Brain microvascular endothelial cell (primary cell): ENCODE measurements around the gene PTPRN2.

ENCODE experiments used
- DNase-seq: peaks from one replicate; pipeline ENCODE4 v3.0.0-alpha.2; 2020
- H3K27ac ChIP-seq: fragments of 250-450 bp; sonication (Bioruptor Pico); 2 replicates; pipeline ENCODE4 v1.5.1; 2020; ENCODE audit warnings: mild to moderate bottlenecking, moderate library complexity
- H3K27me3 ChIP-seq: fragments of 250-450 bp; sonication (Bioruptor Pico); replicated peaks from 2 replicates; pipeline ENCODE4 v1.5.1; 2020; ENCODE audit warnings: mild to moderate bottlenecking
- H3K36me3 ChIP-seq: fragments of 250-450 bp; sonication (Bioruptor Pico); replicated peaks from 2 replicates; pipeline ENCODE4 v1.5.1; 2020; ENCODE audit warnings: mild to moderate bottlenecking
- H3K4me3 ChIP-seq: 2 replicates; pipeline ENCODE4 v1.5.1; 2011; ENCODE audit warnings: low read depth, mild to moderate bottlenecking, control low read depth, low read length, moderate library complexity
- CTCF ChIP-seq: IDR thresholded peaks from 2 replicates; pipeline ENCODE4 v1.5.1; 2011; ENCODE audit warnings: low read depth, mild to moderate bottlenecking, moderate library complexity, low read length, control low read depth, inconsistent platforms; ENCODE audit errors: missing control alignments
- in situ Hi-C: cut with HindIII; loops from 2 replicates; pipeline ENCODE4 v1.10.0; 2017; ENCODE audit warnings: low sequenced_read_pairs, low pct_ligation_motif_present

Gene PTPRN2

GRCh38 chr7:157844141-157844540 is 743.5 kb downstream of the PTPRN2 start:
- no peak for TF ChIP-seq CTCF
- H3K27me3 ChIP-seq = no peaks in the 10 kb centered on the region
- no peaks in the 10 kb centered on the region for H3K36me3 ChIP-seq
- no peak overlapping the region for H3K4me3 ChIP-seq
- in situ Hi-C loops = no loop called here
- H3K27ac ChIP-seq = no peak overlapping the region
- DNase-seq = no peak

- no peak for DNase-seq
- no peak for TF ChIP-seq CTCF
- in situ Hi-C loops = no loop called here
- Histone ChIP-seq H3K27me3 (no peaks in the 10 kb centered on the region), H3K36me3 (no peaks in the 10 kb centered on the region), H3K4me3 (no peak overlapping the region), H3K27ac (no peak overlapping the region)
These were observed 744.1 kb downstream of the PTPRN2 start for GRCh38 chr7:157843336-157844140.

GRCh38 chr7:157841773-157842370 is 745.8 kb downstream of the PTPRN2 start:
- in situ Hi-C loops = no loop called here
- DNase-seq = no peak
- H3K4me3 ChIP-seq = no peak overlapping the region
- no peaks in the 10 kb centered on the region for H3K36me3 ChIP-seq
- H3K27me3 ChIP-seq = no peaks in the 10 kb centered on the region
- H3K27ac ChIP-seq = no peak overlapping the region
- no peak for TF ChIP-seq CTCF

- Histone ChIP-seq H3K27ac (no peak overlapping the region), H3K4me3 (no peak overlapping the region), H3K27me3 (no peaks in the 10 kb centered on the region), H3K36me3 (no peaks in the 10 kb centered on the region)
- in situ Hi-C loops = no loop called here
- no peak for TF ChIP-seq CTCF
- DNase-seq = no peak
These were observed 746.5 kb downstream of the PTPRN2 start for GRCh38 chr7:157840914-157841772.

GRCh38 chr7:157840174-157840913 is 747.3 kb downstream of the PTPRN2 start:
- in situ Hi-C loops = no loop called here
- no peak overlapping the region for H3K27ac ChIP-seq
- no peaks in the 10 kb centered on the region for H3K27me3 ChIP-seq
- H3K4me3 ChIP-seq = no peak overlapping the region
- no peaks in the 10 kb centered on the region for H3K36me3 ChIP-seq
- no peak for TF ChIP-seq CTCF
- no peak for DNase-seq
